Adrenal gland (tissue), 5 donors: ENCODE data around the gene NCKAP5.
"Not testable (repeated sequence)": the region's sequence is repeated elsewhere in the genome, so short reads cannot be mapped to it uniquely, and the experiment has no call there.

Experiments used
- CTCF ChIP-seq, 6 experiments: fragments of 450-650 bp in 4 of 6; fragments of 200-600 bp in 2 of 6; sonication (generic) in 1 of 6; IDR thresholded peaks; 1 replicate in 5 of 6; 2 replicates in 1 of 6; pipeline versions ENCODE4 v1.5.1 to v1.8.0; 2016 to 2021; ENCODE audit warnings: antibody characterized with exemption in 6 of 6, mild to moderate bottlenecking in 2 of 6, moderate library complexity in 1 of 6
- POLR2A ChIP-seq, 2 donors: fragments of 450-650 bp; IDR thresholded peaks; one replicate each; pipeline ENCODE4 v1.6.1; 2017; ENCODE audit warnings: antibody characterized with exemption in 2 of 2, mild to moderate bottlenecking in 2 of 2, moderate library complexity in 1 of 2
- donor health status: DM: no; HTN: no; CAD: no.

- not testable (repeated sequence) for TF ChIP-seq POLR2A, CTCF (IDR thresholded peaks at IDR 0.05)
Observed at GRCh38 chr2:132699802-132700201, 868.5 kb downstream of the NCKAP5 start.
